GM12874 (cell line): Measurements from ENCODE around the gene TWF1.

ENCODE experiments used
- CTCF ChIP-seq: IDR thresholded peaks from 2 replicates; pipeline ENCODE4 v1.5.1; 2011; ENCODE audit warnings: low read depth, mild to moderate bottlenecking, control low read depth, low read length, moderate library complexity; ENCODE audit not compliant: insufficient read depth

TWF1 gene

GRCh38 chr12:43805860-43806736, at the start of gene TWF1:
TSS of gene TWF1 (minus strand) at chr12:43806317. CDS start at chr12:43806245, 72 bp downstream.
- no peak; the same call in 1 of the 2 replicates for TF ChIP-seq CTCF

- TF ChIP-seq CTCF = no peak
Measured at GRCh38 chr12:43852744-43853143, 46.6 kb upstream of the TWF1 start.

- TF ChIP-seq CTCF = no peak
Measured at GRCh38 chr12:43848786-43849185, 42.7 kb upstream of the TWF1 start.

GRCh38 chr12:43848226-43848507, 42.0 kb upstream of the TWF1 start:
- TF ChIP-seq CTCF = no peak

- TF ChIP-seq CTCF = no peak
Measured at GRCh38 chr12:43842259-43842658, 36.1 kb upstream of the TWF1 start.

- TF ChIP-seq CTCF = no peak
Measured at GRCh38 chr12:43841253-43841652, 35.1 kb upstream of the TWF1 start.

GRCh38 chr12:43840338-43840737, 34.2 kb upstream of the TWF1 start:
- no peak for TF ChIP-seq CTCF
